Stimulated activated CD4-positive, alpha-beta T cell treated with anti-CD3 and anti-CD28 coated beads, TNF-alpha, amount 100 ng/mL, for 24 hours (primary cell): ENCODE measurements around the gene DOK6.

ENCODE experiments used
- DNase-seq, 3 experiments: peaks; one replicate each; pipeline ENCODE4 v3.0.0-alpha.2; 2020; ENCODE audit warnings: low read depth in 3 of 3

DOK6 gene

GRCh38 chr18:69686861-69687260 is 286.2 kb downstream of the DOK6 start:
- DNase-seq: no peak

- no peak for DNase-seq
Observed at GRCh38 chr18:69689121-69689759, 288.6 kb downstream of the DOK6 start.

DNA sequence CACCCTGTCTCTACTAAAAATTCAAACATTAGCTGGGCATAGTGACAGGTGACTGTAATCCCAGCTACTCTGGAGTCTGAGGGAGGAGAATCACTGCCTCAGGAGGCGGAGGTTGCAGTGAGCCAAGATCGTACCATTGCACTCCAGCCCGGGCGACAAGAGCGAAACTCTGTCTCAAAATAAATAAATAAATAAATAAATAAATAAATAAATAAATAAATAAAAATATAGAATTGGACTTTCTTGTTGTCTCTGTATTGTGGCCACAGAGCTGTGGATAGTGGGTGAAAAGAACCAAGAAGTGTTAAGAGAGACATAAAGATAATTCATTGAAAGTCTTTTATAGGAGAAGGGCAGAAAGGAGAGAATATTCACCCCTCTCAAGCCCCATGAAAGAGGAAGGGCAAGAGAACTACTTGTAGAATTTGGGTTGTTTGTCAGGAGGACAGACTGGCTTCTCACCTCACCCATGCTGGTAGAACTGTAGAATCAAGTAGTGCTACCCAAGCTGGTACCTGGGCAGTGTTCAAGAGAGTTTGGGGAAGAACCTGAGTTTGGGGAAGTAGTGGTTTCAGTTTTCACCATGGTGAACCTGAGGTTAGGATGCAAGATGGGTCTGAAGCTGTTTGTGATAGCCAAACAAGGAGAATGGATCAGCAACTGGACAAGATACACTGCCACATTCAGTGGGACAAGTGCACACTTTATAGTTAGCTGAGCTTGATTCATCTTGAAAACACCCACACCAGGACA is 290.5 kb downstream of the DOK6 start:
- no peak for DNase-seq

GRCh38 chr18:69697069-69697468 is 296.4 kb downstream of the DOK6 start:
- no peak for DNase-seq

DNA sequence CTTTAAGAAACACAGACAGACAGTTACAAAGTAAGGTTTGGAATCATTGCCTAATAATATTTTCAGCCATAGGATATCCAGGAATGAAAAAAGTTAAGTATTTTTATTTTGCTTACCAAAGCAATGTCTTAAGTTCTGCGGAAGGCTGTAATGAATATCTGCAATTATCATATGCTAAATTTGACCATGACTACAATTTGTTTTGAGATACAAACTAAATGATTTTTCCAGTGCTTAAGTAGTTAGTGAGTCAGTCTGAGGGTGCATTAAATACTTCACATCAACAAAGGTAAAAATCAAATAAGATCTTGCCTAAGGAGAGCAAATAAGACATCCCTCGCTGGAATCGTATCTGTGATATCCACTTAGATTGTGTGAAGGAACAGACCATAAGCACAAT is 297.0 kb downstream of the DOK6 start:
- no peak for DNase-seq

DNA sequence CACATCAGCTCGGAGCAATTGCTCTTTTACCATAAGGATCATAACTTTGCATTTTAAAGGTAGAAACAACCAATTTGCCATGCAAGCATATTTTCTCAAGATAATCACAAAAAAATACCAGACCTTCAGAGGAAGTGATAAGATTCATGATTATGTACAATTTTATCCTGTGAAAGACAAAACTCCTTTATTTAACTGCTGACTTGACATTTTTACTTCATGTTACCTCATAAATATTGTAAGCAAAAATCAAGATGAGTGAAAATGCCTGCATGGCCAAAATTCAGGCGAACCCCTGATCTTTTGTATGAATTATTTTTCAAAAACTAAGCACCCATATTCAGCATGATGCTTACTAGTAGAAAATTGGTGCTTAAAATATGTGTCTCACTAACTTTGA is 300.6 kb downstream of the DOK6 start:
- DNase-seq: no peak

GRCh38 chr18:69703461-69703860 is 302.8 kb downstream of the DOK6 start:
- no peak for DNase-seq

- no peak for DNase-seq
Observed at GRCh38 chr18:69705987-69706386, 305.3 kb downstream of the DOK6 start.

DNA sequence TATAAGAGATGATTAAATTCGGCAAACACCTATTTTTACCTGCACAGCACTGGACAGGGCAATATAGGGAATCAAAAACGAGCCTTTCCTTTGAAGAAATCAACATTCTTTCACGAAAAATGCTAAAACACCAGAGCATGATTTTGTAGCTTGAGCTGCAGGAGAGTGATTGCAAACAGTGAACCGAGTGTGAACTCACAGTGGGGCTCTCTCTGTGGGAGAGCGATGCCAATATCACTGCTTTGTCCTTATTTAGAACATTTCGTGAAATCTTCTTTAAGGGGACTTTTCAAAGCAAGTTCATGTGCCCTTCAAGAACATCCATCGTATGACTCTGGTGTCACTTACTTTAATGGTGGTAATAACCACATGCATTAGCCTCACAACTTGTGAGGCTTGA is 308.2 kb downstream of the DOK6 start:
- no peak for DNase-seq

- DNase-seq: no peak
Observed at GRCh38 chr18:69715191-69715795, 314.6 kb downstream of the DOK6 start.

GRCh38 chr18:69717586-69717985 is 316.9 kb downstream of the DOK6 start:
- DNase-seq: no peak

- DNase-seq: no peak
Observed at GRCh38 chr18:69718912-69719547, 318.3 kb downstream of the DOK6 start.

DNA sequence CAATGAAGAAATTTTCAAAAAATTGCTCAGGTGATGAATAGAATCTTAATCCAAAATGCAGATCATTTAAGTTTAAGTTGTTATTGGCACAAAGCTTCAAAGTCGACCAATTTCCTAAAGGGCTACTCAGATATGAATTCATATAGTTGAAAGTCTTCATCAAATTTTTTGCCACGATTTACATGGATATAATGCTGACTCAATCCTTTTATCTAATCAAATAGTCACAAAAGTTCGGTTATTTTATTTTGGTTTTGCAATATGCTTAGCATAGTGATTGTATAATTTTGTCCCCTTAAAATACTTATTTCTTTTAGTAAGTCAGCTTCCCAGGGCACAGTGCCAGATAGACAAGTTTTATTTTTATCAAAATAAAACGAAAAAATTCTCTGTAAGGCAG is 319.7 kb downstream of the DOK6 start:
- DNase-seq: no peak

- DNase-seq: no peak
Observed at GRCh38 chr18:69723434-69723833, 322.7 kb downstream of the DOK6 start.

DNA sequence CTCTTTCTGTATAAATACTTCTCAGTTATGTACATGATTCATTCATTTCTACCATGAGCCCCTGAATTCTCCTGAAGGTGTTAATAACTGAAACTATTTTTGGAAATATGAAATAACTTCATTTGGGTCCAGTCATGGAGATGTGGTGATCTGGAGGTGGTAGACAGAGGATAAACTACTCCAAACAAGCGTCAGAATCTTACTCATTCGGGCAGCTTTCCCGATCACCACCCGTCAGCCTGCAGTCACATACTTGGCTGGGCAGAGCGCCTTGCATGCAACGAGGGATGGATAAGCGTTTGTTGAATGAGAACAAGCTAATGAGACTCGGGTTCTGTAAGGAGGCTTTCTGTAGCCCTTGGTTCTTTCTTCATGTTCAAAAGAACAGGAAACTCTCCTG is 324.3 kb downstream of the DOK6 start:
- no peak for DNase-seq

DNA sequence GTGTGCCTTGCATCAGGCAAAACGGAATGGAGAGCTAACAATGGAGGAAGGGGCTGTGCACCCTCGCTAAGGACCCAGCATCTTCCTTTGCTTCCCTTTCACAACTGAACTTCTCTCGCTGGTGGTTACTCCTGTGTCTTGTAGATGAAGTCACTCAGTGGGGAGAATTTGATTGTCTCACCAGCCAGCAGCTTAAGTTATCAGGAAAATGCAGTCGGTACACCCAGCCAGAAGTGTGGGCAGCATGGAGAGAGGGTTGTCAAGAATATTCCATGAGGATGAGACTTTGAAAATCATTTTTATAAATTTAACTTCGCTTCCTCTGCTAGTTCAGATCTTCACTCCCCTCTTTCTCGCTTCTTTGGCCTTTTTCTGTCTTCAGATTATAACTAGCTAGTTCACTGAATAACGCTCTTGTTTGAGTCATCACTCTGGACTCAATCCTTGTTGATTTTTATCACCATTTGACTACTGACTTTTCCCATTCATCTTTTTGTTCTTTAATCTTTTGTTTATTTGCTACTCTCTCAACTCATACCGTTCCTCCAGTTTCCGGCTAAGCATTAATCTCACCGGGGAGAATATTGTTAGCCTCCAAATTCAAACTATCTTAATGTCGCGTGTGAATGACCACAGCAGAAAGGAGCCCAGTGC is 325.3 kb downstream of the DOK6 start:
- DNase-seq: no peak

GRCh38 chr18:69727912-69728572 is 327.4 kb downstream of the DOK6 start:
- no peak for DNase-seq

DNA sequence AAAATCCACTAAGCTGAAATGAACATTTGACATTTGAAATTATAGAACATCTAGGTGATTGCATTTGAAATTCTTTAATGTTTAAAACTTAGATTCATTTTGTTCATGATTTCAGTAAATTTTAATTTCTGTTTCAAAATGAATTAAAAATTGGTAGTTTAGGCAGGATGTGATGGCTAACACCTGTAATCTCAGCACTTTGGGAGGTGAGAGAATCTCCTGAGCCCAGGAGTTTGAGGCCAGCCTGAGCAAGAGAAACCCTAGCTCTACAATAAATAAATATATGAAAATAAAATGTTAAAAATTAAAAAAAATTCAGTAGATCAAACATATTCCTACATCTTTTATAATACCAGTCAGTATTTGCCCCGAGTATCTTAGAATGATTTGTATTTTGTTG is 330.0 kb downstream of the DOK6 start:
- DNase-seq: no peak

DNA sequence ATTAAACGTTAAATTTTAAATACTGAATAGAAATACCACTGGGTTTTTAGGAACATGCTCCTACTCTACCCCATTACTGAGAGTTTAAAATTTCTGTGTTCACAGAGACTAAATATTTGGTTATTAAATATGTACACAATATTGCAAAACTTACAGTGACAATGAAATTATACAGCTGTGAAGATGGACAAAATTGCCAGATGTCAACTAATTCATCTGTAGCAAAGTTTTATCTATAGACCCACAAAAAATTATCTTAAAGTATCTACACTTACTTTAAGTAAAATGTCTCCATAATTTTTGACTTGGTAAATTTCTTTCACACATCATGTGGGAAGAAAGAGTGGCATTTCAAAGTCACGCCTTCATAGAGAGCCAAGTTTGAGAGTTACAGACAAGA is 333.8 kb downstream of the DOK6 start:
- DNase-seq: no peak

GRCh38 chr18:69736730-69737129 is 336.0 kb downstream of the DOK6 start:
- DNase-seq: no peak

DNA sequence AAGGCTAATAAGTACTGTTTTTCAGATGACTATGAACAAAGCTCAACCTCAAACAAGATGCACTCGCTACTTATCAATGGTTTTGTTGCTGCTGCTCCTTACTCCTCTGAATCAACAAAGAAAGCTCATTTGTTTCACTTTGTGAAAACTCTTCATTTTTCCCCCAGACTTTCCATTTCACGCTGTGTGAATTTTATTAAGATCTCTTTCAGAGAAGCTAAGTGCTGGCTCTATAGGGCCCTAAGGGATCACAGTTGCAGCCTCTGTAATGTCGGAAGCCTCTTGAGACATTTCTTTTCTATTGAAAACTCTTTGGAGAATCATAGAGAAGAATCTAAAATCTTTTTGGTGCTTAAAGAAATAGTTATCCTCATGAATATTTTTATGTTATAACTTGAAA is 337.2 kb downstream of the DOK6 start:
- DNase-seq: no peak

DNA sequence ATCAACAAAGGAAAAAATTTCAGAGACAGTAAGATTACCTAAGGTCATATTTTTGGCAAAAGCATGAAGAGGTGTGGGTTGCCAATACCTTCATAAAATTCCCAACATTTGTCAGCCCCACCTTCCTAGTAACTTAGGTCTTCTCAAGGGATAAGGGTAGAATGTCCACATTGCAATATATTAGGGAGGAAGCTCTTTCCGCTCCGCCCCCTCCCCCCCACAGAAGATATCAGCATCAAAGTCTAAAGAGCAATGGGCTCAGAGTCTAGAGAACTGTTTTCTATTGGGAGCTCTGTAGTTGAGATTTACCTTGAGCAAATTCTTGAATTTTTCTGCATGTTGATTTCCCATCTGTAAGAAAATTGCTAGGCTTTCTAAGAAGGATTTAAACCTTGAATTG is 346.7 kb downstream of the DOK6 start:
- no peak for DNase-seq
